Heart left ventricle (tissue), 13 donors: ENCODE data around the gene CHCHD3.

Experiments used
- POLR2A ChIP-seq, 2 donors: fragments of 450-650 bp; IDR thresholded peaks; one replicate each; pipeline ENCODE4 v1.6.1; 2017; ENCODE audit warnings: antibody characterized with exemption in 2 of 2, mild to moderate bottlenecking in 2 of 2, moderate library complexity in 2 of 2
- TF ChIP-seq, protein P1 (sequence below), 12 donors: fragments of 200-600 bp; sonication (generic) in 4 of 12; IDR thresholded peaks; one replicate each; pipeline versions ENCODE4 v1.5.0 to v1.8.0; 2018 to 2022; ENCODE audit warnings: antibody characterized with exemption in 12 of 12, mild to moderate bottlenecking in 5 of 12
- donor health status: ischemic (EF 13 %, LVEDD 7.1; RV severe dilation, severe dysfunction).
- donor health status: DM: no; HTN: yes; CAD: no.
- donor health status: DM: no; HTN: no; CAD: no.
- donor health status: ischemic (EF 25% LVEDD 6.9; RV normal size, moderate dysfunction).
- donor health status: ischemic (EF 25% LVEDD 5.7; RV mildly dilated, moderate dysfunction).
- donor health status: ischemic (EF 35%, LVEDD 5.7; RV mildly dilated, moderate dysfunction).
- donor health status: nonischemic (EF 11% LVEDD 7.7; RV severe dilation, severe dysfunction).
- donor health status: DM: yes; HTN: yes; CAD: no.
- donor health status: PGD.
- donor health status: ischemic (EF 29% LVEDD 5.4; RV normal size, mild dysfunction).
- donor health status: nonischemic (EF 23%, LVEDD 6.1; RV moderate dilation, normal function).

DNA sequence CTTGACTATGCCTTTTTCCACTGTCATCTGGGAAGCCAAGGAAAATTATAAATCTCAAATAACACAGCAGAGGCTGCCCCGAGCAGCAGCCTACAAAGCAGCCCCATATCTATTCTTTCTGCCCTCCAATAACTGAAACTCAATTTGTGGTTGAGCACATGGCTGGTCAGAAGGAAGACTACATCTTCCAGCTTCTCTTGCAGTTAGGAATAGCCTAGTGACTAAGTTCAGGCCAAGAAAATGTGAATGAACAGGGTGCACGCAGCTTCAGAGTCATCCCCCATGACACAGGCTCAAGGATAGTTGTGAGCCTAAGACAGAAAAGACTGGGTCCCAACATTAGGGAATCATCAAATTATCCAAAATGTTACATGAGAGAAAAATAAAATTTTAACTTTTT is 42.3 kb downstream of the CHCHD3 start:
- TF ChIP-seq, protein P1, sequence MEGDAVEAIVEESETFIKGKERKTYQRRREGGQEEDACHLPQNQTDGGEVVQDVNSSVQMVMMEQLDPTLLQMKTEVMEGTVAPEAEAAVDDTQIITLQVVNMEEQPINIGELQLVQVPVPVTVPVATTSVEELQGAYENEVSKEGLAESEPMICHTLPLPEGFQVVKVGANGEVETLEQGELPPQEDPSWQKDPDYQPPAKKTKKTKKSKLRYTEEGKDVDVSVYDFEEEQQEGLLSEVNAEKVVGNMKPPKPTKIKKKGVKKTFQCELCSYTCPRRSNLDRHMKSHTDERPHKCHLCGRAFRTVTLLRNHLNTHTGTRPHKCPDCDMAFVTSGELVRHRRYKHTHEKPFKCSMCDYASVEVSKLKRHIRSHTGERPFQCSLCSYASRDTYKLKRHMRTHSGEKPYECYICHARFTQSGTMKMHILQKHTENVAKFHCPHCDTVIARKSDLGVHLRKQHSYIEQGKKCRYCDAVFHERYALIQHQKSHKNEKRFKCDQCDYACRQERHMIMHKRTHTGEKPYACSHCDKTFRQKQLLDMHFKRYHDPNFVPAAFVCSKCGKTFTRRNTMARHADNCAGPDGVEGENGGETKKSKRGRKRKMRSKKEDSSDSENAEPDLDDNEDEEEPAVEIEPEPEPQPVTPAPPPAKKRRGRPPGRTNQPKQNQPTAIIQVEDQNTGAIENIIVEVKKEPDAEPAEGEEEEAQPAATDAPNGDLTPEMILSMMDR (IDR thresholded peaks at IDR 0.05): no peak
- TF ChIP-seq POLR2A (IDR thresholded peaks at IDR 0.05): no peak
